Measurements from ENCODE around the gene CSNK2B.

Gene CSNK2B

GRCh38 chr6:31639043-31639442, 26.8 kb upstream of the CSNK2B start:
- no peak for DNase-seq

DNA sequence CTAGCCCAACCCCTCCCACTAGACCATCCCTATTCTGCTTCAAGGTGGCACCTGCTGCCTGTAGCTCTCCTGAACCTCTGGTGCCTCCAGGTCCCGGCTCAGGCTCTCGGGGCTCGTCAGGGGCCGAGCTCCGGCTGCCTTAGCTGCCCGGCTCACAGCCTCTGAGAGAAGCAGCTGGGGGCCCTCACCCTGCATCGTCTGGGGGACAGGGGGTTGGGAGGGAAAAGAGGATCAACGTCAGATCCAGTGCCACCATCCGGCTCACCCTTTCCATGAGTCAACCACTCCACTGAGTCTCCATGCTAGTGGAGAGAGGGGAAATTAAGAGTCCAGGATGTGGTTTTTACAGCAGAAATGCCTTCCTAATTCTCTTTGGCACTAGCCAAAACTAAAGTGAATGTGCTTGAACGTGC, 26.4 kb upstream of the CSNK2B start:
- no peak for DNase-seq

DNA sequence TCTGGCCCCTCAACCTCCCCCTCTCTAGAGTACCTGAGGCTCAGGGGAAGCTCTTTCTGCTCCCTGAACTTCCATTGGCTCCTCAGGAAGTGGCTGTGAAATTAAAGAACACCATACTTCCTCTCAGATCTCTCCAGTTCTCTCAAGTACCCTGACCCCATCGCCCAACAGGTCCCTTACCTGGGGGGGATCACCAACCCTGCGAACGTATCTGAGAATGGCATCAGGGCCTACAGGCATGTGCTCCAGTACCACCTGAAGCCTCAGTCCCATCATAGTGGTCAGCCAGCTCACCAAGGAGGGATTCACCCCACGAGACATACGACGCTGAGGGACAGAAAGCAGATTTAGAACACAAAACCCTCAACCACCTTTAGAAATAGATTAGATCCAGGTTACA, 25.3 kb upstream of the CSNK2B start:
- no peak for DNase-seq

- no peak for DNase-seq
Measured at GRCh38 chr6:31641370-31641769, 24.5 kb upstream of the CSNK2B start.

- no peak for DNase-seq
Measured at GRCh38 chr6:31642798-31643570, 22.9 kb upstream of the CSNK2B start.

GRCh38 chr6:31643818-31644454, 21.9 kb upstream of the CSNK2B start:
- DNase-seq = no peak

GRCh38 chr6:31645325-31645724, 20.6 kb upstream of the CSNK2B start:
- DNase-seq = no peak

DNA sequence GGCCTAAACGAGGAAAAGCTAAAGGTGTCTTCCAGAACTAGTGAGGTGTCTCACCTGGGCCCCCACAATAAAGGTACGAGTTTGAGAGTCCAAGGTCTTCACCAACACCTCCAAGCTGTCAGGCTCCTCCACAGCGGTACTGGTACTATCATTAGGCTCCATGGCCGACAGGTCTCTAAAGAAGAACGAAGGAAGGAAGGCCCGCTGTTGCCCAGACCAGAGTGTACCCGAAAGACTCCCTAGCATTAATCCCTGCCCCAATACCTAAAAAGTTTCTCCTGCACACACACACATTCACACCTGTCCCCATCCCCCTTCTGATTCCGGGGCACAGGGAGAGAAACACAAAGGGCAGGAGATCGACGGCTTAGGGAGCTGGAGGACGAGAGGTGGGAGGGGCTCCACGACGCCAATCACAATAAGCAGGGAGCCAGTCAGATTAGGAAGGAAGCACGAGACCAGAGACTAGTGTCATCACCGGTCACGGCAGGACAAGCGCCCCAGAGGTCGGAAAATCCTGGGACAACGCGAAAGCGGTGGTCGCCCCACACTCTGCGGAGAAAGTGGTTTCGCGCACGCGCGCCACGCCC, 14.2 kb upstream of the CSNK2B start:
- DNase-seq = no peak

GRCh38 chr6:31652925-31653724, 12.8 kb upstream of the CSNK2B start:
- no peak for DNase-seq

DNA sequence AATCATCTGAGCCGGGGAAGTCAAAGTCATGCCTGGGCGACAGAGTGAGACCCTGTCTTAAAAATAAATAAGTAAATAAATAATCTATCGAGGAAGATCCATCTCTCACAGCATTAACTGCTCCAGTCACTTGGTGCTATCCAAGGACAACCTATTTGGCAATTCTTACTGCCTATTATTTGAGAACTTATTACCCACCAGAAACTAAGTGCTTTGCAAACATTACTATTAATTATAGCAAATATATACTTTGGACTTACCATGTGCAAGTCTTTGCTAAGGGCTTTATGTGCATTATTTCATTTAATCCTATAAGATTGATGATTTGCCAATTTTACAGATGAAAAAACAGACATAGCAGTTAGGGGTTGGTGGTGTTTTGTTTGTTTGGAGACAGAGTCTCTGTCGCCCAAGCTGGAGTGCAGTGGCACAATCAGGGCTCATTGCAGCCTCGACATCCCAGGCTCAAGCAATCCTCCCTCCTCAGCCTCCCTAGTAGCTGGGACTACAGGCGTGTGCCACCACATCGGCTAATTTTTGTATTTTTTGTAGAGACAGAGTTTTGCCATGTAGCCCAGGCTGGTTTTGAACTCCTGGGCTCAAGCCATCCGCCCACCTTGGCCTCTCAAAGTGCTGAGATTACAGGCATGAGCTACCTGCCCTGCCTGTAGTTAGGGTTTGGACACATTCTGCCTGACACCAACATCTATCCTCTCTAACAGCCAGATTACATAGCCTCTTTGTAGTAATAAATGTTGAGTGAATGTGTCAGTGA, 11.1 kb upstream of the CSNK2B start:
- DNase-seq = no peak

DNA sequence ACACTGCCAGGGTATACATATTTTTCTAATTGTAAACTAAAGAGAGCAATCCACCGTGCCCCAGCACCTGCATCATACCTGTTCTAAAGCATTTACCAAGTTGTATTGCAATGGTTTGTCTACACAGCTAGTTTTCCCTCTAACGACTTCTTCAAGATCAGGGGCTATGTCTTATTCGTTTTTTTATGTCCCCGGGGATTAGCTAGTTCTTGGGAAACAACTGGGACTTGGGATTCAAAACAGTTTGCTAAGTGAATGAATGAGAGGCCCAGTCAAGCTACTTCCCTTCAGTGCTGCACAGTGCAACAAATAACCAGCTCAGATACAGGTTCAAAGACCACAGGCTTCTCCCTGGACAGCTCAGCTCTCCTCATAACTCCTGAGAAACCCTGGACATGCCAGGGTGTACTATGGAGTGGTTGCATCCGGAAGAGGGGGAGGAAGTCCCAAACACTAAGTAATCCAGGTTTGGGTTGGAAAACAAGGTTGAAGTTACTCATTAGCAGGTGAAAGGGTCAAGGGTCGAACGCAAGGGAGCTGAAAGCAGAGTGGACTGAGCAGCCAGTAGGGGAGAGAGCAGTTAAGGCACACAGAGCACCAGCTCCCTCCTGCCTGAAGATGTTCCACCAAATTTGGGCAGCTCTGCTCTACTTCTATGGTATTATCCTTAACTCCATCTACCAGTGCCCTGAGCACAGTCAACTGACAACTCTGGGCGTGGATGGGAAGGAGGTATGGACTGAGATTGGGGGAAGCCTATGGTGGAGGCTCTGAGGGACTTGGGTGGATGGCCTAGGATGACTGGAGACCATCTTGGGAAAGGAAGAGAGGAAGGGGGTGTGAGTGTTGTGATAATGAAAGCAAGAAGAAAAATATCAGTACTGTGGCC, 10.3 kb upstream of the CSNK2B start, which contains the start of gene APOM:
Gene APOM (plus strand): TSS at position 546 of the 889 bp plus-strand sequence. CDS start 73 bp downstream, at position 619.
- DNase-seq = no peak

DNA sequence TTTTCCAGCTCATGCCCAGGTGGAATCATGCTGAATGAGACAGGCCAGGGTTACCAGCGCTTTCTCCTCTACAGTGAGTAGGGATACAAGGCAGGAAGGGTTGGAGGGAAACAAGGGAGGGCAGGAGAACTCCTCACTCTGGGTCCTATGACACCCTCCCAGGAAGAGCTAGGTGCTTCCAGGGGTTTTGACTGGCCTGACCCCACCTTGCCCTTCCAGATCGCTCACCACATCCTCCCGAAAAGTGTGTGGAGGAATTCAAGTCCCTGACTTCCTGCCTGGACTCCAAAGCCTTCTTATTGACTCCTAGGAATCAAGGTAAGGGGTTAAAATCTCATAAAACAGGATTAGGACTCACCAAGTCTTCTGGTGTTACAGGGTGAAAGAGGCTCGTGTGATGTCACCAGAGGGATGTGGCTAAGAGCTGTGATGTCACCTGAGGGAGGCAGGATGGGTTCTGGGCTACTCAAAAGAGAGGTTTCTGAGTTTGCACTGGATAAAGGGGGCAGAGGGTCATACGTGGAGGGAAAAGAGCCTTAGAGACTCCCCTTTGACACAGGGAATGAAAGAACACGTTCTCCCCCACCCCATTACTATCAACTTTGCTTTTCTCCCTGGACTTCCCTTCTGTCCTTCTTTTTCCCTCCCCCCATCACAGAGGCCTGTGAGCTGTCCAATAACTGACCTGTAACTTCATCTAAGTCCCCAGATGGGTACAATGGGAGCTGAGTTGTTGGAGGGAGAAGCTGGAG, 8.3 kb upstream of the CSNK2B start:
- DNase-seq = no peak

- no peak for DNase-seq
Measured at GRCh38 chr6:31658158-31658688, 7.7 kb upstream of the CSNK2B start.

DNA sequence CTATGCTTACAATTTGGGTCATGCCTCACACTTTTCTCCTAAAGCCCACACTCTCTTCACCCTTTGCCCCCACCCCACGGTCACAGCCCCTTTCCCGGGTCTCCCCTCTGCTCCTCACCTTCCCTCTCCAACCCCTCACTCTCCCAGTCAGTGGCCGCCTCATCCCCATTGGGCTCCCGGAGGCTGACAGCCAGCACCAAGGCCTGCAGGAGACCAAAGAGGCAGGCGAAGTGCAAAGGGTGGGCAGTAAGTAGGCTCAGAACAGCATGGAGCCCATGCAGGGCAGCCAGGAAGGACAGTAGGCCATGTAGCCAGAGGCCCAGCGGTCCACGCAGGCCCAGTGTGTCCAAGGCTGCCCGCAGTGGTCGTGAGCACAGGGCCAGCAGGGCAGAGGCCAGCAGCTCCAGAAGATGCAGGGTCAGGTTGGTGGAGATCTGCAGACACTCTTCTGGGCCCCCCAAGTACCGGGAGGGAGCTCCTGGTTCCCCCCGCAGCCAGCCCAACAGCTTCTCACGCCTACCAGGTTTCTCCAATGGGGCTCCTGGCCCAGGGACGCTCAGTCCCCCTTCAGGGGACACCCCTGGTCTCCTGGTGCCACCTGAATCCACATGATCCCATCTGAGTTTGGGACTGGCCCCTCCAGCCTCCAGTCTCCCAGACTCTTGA, 6.8 kb upstream of the CSNK2B start:
- DNase-seq = no peak

GRCh38 chr6:31659649-31660380, 6.1 kb upstream of the CSNK2B start:
- no peak for DNase-seq

DNA sequence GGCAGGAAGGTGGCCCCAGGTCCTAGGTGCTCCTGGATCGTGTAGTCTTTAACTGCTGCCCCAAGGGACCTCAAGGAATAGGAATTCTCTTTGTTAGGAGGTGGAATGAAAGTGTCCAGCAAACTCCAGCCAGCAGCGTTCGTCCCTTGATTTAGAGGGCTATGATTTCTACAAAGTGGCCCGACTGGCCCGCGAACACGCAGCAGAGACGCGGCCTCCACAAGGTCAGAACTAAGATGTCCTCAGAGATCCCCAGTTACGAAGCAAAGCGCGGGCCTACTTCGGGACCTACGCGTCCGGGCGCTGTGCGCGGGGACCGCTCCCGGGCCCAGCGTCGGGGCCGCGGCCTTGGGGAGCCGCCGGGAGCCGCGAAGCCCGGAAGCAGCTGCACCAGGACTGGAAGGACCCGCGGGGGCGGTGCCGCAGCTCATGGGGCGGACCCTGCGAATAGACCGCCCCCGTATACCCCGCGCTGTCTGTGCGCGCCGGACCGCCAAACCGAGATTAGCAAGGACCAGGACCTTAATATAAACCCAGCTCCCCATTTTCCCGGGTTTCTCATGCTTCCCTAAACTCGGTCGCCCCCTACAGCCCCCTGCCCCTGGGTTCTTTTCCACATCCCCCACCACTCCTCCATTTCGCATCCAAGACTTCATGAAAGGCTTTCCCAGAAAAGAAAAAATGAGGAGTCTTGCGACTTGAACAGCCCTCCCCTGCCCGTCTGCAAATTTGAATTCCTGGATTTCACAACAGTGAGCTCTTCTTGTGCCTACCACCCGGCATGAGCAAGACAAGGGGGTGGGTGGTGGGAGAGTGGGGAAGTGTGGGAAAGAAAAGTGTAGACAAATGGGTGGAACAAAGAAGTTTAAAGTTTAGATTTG, 5.3 kb upstream of the CSNK2B start, which contains the start of gene C6orf47:
Gene C6orf47 (minus strand): TSS at position 398 of the 881 bp plus-strand sequence. CDS start 831 bp downstream, outside the sequence.
- DNase-seq = peak; percentile 93

DNA sequence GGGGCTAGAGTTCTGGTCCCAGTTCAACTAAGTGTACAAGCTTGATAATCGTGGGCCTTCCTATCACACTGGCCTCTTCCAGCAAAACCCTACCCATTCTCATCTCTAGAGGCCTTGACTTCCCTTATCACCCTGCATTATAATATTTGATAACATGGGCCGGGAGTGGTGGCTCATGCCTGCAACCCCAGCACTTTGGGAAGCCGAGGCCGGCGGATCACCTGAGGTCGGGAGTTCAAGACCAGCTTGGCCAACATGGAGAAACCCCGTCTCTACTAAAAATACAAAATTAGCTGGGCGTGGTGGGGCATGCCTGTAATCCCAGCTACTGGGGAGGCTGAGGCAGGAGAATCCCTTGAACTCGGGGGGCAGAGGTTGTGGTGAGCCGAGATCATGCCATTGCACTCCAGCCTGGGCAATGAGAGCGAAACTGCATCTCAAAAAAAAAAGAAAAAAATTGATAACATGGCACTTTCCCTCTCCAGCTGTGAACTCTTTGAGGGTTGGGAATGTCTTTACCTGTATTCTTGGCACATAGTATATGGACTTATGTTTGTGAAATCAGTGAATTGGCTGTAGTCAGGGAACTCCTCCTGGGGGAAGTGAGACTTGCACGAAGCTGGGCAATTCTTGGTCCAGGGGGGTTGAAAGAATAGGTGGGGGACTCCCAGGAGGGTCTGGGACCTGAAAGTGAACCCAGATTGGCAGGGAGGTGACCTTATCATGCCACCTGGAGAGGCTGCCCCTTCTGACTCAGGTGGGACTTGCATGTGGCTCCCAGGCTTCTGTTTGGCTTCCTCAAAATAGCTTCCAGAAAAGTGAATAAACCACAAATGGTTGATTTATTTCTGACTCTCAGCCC, 4.4 kb upstream of the CSNK2B start:
- no peak for DNase-seq
